GM13976 (cell line): Measurements from ENCODE around the gene RAC2.

ENCODE experiments used
- DNase-seq: peaks from one replicate; pipeline ENCODE4 v3.0.0; 2012; ENCODE audit warnings: low spot score
- in situ Hi-C: fragments of 300-500 bp; cut with MboI; formaldehyde crosslinking; loops from one replicate; pipeline ENCODE4 v1.12.0; 2022; ENCODE audit warnings: low sequenced_read_pairs, mixed read lengths, inconsistent platforms; ENCODE audit not compliant: unreplicated experiment
- TF ChIP-seq, protein P1 (sequence below): IDR thresholded peaks from 2 replicates; pipeline ENCODE4 v1.5.1; 2012; ENCODE audit warnings: borderline replicate concordance, mild to moderate bottlenecking; ENCODE audit not compliant: insufficient read depth; ENCODE audit errors: extremely low read depth, missing control alignments, control extremely low read depth

The RAC2 gene

DNA sequence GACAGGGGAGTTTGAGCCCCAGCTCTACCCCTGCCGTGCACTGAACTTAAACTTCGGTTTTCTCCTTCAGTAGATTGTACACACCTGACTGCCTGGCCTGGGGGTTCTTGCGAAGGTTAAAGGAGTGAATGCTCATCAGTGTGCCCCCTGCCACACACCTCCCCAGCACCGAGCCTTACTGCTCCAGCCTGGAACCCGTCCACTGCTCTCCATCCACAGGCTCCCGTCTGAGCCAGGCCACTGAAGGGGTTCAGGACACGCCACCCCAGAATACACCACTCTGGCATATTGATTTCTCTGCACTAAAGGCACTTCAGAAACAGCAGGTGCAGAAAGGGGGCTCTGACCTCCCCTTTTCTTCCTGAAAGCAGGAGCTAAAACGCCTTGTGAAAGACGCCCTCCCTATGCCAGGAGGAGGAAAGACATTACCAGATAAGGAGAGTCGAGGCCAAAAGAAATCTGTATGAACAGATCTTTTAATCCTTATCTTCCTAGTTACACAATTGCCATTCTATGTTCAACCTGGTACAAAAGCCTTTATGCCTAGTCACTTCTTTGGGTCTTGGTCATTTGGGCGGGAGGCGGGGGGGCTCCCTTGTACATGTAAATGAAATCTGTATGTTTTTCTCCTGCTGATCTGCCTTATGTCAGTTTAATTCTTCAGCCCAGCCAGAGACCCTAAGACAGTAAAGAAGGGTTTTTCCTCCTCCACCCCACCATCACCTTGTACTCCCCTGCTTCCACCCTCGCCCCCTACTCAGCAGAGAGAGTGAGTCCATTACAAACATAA is 29.9 kb downstream of the RAC2 start:
- in situ Hi-C loops = no loop called here
- DNase-seq = no peak
- TF ChIP-seq, protein P1, sequence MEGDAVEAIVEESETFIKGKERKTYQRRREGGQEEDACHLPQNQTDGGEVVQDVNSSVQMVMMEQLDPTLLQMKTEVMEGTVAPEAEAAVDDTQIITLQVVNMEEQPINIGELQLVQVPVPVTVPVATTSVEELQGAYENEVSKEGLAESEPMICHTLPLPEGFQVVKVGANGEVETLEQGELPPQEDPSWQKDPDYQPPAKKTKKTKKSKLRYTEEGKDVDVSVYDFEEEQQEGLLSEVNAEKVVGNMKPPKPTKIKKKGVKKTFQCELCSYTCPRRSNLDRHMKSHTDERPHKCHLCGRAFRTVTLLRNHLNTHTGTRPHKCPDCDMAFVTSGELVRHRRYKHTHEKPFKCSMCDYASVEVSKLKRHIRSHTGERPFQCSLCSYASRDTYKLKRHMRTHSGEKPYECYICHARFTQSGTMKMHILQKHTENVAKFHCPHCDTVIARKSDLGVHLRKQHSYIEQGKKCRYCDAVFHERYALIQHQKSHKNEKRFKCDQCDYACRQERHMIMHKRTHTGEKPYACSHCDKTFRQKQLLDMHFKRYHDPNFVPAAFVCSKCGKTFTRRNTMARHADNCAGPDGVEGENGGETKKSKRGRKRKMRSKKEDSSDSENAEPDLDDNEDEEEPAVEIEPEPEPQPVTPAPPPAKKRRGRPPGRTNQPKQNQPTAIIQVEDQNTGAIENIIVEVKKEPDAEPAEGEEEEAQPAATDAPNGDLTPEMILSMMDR = no peak

DNA sequence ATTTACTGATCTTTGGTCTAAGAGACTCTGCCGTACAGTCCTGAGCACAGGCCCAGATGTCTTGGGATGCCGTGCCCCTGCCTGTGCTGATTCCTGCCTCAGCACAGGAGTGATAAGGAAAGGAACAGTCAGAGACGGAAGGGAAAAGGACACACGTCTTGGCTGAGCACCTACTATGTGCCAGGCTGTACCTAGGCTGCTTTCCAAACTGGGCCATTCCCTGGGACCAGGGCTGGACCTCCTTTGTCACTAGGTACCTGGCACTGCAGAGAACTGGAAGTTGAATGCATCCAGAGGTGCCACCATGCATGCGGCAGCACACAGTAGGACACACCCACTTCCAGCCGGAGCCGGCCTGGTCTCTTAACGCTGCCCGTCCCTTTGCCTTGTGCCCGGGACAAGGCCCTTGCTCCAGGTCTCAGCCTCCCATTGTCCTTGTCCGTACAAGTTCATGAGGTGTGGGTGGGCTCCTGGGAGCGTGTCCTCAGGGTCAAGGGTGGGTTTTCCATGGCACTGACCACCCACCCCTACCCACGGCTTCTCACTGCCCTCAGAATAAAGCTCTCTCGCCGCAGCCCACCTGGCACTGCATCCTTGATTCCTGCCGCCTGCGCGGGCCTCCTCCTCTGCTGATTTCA is 30.7 kb downstream of the RAC2 start:
- TF ChIP-seq, protein P1 = no peak
- in situ Hi-C loops = no loop called here
- DNase-seq = no peak

DNA sequence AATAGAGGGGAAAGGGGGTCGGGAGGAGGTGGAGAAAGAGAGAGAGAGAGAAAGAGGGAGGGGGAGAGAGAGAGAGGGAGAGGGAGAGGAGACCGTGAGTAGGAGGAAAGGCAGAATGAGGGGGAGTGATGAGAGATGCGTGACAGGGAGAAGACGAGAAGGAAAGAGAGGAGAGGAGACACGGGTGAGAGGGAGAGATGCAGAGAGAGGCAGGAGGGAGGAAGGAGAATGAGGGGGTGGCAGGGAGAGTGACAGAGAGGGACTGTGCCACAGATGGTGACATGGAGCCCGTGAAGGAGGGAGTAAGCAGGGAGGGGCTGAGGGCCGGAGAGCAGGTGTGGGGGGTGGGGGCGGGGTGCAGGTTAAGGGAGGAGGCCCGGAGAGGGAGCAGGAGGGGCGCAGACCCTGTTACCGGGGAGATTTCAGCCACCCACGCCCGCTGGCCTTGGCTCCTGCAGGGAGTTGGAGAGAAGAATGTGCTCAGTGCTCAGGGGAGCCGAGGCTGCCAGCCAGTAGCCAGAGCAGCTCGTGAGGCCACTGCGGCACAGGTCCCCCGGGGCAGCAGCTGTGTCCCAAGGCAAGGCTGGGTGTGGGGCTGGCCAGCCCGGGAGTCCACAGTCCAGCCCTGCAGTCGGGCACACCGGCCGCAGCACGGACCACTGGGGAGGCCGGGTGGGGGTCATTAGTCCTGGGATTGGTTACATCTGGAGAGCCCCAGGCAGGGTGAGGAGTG is 31.7 kb downstream of the RAC2 start, which contains the start of gene SSTR3:
Gene SSTR3 (minus strand): TSS at position 304 of the 733 bp plus-strand sequence. CDS start 4,674 bp downstream, outside the sequence.
- no peak for DNase-seq
- in situ Hi-C loops = no loop called here
- TF ChIP-seq, protein P1 = no peak

DNA sequence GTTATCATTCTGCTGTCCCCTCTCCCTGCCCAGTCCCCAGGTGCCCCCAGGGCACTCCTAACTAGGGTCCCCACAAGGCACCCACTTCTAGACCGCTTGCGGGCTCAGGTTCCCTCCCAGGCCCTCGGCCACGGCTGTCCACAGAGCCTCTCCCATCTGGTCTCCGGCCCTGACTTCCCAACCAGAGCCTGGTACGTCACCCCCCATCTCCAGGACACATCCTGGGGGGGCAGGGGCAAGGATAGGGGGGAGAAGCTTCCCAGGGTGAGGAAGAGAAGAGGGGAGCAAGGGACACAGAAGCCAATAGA is 32.2 kb downstream of the RAC2 start:
- in situ Hi-C loops = no loop called here
- no peak for DNase-seq
- TF ChIP-seq, protein P1 = no peak

- TF ChIP-seq, protein P1 = no peak
- DNase-seq = no peak
- in situ Hi-C loops = no loop called here
Measured at GRCh38 chr22:37211075-37211865, 32.8 kb downstream of the RAC2 start.
